Loucy (cell line): ENCODE results near the gene BLACAT1.
"Not testable (repeated sequence)": the region's sequence is repeated elsewhere in the genome, so short reads cannot be mapped to it uniquely, and the experiment has no call there.

Experiments used
- H2AFZ ChIP-seq: fragments of 200-600 bp; sonication (generic); 2 replicates; pipeline ENCODE4 v1.6.0; 2016; ENCODE audit warnings: antibody characterized with exemption, mild to moderate bottlenecking, low read length, moderate library complexity
- H3F3A ChIP-seq: fragments of 200-600 bp; 2 replicates; pipeline ENCODE4 v1.6.0; 2016; ENCODE audit warnings: antibody characterized with exemption, low read depth, mild to moderate bottlenecking
- H3K27me3 ChIP-seq: fragments of 200-600 bp; sonication (generic); 2 replicates; pipeline ENCODE4 v1.6.1; 2014; ENCODE audit warnings: low read length, mild to moderate bottlenecking; ENCODE audit not compliant: insufficient read depth, poor library complexity, severe bottlenecking
- H3K36me3 ChIP-seq: fragments of 200-600 bp; sonication (generic); 2 replicates; pipeline ENCODE4 v1.6.1; 2016; ENCODE audit warnings: low read length; ENCODE audit not compliant: insufficient read depth
- H3K4me1 ChIP-seq: fragments of 200-600 bp; sonication (generic); 2 replicates; pipeline ENCODE4 v1.5.1; 2014; ENCODE audit warnings: low read length, mild to moderate bottlenecking; ENCODE audit not compliant: insufficient read depth, poor library complexity, severe bottlenecking
- H3K4me2 ChIP-seq: fragments of 200-600 bp; sonication (generic); 2 replicates; pipeline ENCODE4 v1.6.0; 2014; ENCODE audit warnings: antibody characterized with exemption, low read length, low read depth, mild to moderate bottlenecking; ENCODE audit not compliant: poor library complexity, severe bottlenecking
- H3K4me3 ChIP-seq: fragments of 200-600 bp; sonication (generic); 2 replicates; pipeline ENCODE4 v1.5.1; 2014; ENCODE audit warnings: low read length, mild to moderate bottlenecking, mixed read lengths; ENCODE audit not compliant: poor library complexity, severe bottlenecking
- H3K79me2 ChIP-seq: fragments of 200-600 bp; sonication (generic); 2 replicates; pipeline ENCODE4 v1.6.1; 2014; ENCODE audit warnings: low read length; ENCODE audit not compliant: insufficient read depth
- H3K9ac ChIP-seq: fragments of 200-600 bp; sonication (generic); 2 replicates; pipeline ENCODE4 v1.6.0; 2014; ENCODE audit warnings: mild to moderate bottlenecking, low read depth, low read length, moderate library complexity; ENCODE audit not compliant: poor library complexity, severe bottlenecking
- H3K9me2 ChIP-seq: fragments of 200-600 bp; sonication (generic); replicated peaks from 2 replicates; pipeline ENCODE4 v1.6.1; 2016; ENCODE audit warnings: low read depth, low read length, mixed read lengths
- H3K9me3 ChIP-seq: fragments of 200-600 bp; sonication (generic); 2 replicates; pipeline ENCODE4 v1.6.1; 2014; ENCODE audit warnings: mild to moderate bottlenecking, antibody characterized with exemption, low read length, low read depth; ENCODE audit not compliant: insufficient read depth
- H4K20me1 ChIP-seq: fragments of 200-600 bp; sonication (generic); 2 replicates; pipeline ENCODE4 v1.6.0; 2014; ENCODE audit warnings: antibody characterized with exemption, low read length, mild to moderate bottlenecking; ENCODE audit not compliant: insufficient read depth, poor library complexity, severe bottlenecking
- EZH2phosphoT487 ChIP-seq: fragments of 200-600 bp; IDR thresholded peaks from 2 replicates; pipeline ENCODE4 v1.6.1; 2018; ENCODE audit warnings: antibody characterized with exemption, mild to moderate bottlenecking, moderate library complexity, borderline replicate concordance
- TF ChIP-seq, protein P1 (sequence below): fragments of 200-600 bp; sonication (generic); conservative IDR thresholded peaks from 2 replicates; pipeline ENCODE4 v1.5.1; 2014; ENCODE audit warnings: mild to moderate bottlenecking, antibody characterized with exemption, low read length

BLACAT1 gene

DNA sequence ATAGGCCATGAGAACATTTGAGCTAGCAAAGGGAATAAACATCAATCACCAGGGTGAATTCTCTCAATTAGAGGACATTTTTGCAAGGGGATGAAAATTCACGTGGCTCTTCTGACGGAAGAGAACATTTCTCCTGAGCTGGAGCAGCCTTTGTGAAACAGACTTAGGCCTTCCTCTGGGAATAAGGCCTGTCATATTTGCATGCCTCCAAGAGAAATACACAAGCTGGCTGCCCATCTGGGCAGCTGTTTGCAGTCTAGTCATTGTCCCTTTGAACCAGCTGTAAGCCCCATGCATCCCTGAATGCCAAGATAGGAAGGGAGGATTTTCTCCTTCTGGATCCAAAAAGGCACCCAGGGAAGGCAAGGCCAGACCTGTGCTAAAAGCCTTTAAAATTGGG lies 39.5 kb downstream of the BLACAT1 start:
- H3K9me2 ChIP-seq: no peaks in the 10 kb centered on the region
- H3K27me3 ChIP-seq: no peaks in the 10 kb centered on the region
- H3K79me2 ChIP-seq: no peaks in the 10 kb centered on the region

DNA sequence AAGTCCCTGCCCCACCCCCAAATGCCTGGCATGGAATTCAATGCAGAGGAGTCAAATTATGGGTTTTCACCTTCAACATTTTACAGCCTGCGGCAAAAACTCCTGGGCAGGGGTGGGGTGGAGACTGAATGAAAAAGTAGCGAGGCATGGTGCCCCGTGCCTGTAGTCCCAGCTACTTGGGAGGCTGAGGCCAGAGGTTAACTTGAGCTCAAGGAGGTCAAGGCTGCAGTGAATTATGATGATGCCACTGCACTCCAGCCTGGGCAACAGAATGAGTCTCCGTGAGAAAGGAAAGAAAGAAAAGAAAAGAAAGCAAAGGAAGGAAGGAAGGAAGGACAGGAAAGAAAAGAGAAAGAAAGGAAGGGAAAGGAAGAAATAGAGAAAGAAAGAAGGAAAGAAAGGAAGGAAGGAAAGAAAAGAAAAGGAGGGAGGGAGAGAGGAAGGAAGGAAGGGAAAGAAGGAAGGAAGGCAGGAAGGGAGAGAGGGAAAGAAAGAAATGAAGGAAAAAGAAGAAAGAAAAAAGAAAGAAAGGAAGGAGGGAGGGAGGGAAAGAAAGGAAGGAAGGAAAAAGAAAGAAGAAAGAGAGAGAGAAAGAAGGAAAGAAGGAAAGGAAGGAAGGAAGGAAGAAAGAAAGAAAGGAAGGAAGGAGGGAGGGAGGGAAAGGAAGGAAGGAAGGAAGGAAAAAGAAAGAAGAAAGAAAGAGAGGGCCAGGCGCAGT lies 45.1 kb downstream of the BLACAT1 start:
- Histone ChIP-seq H3K4me3 (no peak overlapping the region), H3K9me3 (no peaks in the 10 kb centered on the region), H4K20me1 (no peaks in the 10 kb centered on the region), H3K9ac (no peak overlapping the region), H3K9me2 (no peaks in the 10 kb centered on the region), H3K27me3 (no peaks in the 10 kb centered on the region), H3K36me3 (no peaks in the 10 kb centered on the region), H2AFZ (no peak overlapping the region), H3K79me2 (no peaks in the 10 kb centered on the region), H3F3A (no peaks in the 10 kb centered on the region), H3K4me2 (no peak overlapping the region), H3K4me1 (no peaks in the 10 kb centered on the region)
- no peak for TF ChIP-seq EZH2phosphoT487
- TF ChIP-seq, protein P1, sequence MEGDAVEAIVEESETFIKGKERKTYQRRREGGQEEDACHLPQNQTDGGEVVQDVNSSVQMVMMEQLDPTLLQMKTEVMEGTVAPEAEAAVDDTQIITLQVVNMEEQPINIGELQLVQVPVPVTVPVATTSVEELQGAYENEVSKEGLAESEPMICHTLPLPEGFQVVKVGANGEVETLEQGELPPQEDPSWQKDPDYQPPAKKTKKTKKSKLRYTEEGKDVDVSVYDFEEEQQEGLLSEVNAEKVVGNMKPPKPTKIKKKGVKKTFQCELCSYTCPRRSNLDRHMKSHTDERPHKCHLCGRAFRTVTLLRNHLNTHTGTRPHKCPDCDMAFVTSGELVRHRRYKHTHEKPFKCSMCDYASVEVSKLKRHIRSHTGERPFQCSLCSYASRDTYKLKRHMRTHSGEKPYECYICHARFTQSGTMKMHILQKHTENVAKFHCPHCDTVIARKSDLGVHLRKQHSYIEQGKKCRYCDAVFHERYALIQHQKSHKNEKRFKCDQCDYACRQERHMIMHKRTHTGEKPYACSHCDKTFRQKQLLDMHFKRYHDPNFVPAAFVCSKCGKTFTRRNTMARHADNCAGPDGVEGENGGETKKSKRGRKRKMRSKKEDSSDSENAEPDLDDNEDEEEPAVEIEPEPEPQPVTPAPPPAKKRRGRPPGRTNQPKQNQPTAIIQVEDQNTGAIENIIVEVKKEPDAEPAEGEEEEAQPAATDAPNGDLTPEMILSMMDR: no peak

More for the DNA sequence above, 39.5 kb downstream of the BLACAT1 start:
- Histone ChIP-seq H2AFZ (no peak overlapping the region), H4K20me1 (no peaks in the 10 kb centered on the region), H3F3A (no peaks in the 10 kb centered on the region), H3K4me2 (no peak overlapping the region), H3K4me3 (no peak overlapping the region), H3K9me3 (no peaks in the 10 kb centered on the region), H3K36me3 (no peaks in the 10 kb centered on the region), H3K9ac (no peak overlapping the region), H3K4me1 (no peaks in the 10 kb centered on the region)
- no peak for TF ChIP-seq EZH2phosphoT487
- TF ChIP-seq, protein P1: no peak

DNA sequence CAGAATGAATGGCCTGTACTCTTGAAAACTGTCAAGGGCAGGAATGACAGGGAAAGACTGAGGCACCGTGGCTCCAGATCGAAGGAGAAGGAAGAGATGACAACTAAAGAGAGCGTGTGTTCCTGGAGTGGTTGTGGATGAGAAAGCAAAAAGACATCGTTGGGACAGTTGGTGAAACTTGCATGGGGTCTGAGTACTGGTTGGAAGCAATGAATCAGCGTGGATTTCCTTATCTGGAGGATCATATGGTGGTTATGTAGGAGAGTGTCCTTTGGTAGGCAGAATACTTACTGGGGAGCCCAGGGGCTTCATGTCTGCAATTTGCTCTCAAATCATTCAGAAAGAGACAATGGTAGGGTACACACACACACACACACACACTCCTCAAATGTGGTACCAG lies 47.9 kb downstream of the BLACAT1 start:
- Histone ChIP-seq H3K9me3 (no peaks in the 10 kb centered on the region), H3F3A (no peaks in the 10 kb centered on the region), H4K20me1 (no peaks in the 10 kb centered on the region), H3K36me3 (no peaks in the 10 kb centered on the region), H3K9ac (no peak overlapping the region), H3K27me3 (no peaks in the 10 kb centered on the region), H3K4me1 (no peaks in the 10 kb centered on the region), H3K4me3 (no peak overlapping the region), H3K4me2 (no peak overlapping the region), H3K79me2 (no peaks in the 10 kb centered on the region), H3K9me2 (no peaks in the 10 kb centered on the region), H2AFZ (no peak overlapping the region)
- TF ChIP-seq, protein P1: no peak

DNA sequence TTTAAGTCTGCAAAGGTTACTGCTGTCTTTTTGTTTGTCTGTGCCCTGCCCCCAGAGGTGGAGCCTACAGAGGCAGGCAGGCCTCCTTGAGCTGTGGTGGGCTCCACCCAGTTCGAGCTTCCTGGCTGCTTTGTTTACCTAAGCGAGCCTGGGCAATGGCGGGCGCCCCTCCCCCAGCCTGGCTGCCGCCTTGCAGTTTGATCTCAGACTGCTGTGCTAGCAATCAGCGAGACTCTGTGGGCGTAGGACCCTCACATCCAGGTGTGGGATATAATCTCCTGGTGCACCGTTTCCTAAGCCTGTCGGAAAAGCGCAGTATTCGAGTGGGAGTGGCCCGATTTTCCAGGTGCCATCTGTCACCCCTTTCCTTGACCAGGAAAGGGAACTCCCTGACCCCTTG lies 49.6 kb downstream of the BLACAT1 start:
- not testable (repeated sequence) for H3K4me1 ChIP-seq, H3K36me3 ChIP-seq, H3K9me3 ChIP-seq, H3K79me2 ChIP-seq, H4K20me1 ChIP-seq, H3K9me2 ChIP-seq, H2AFZ ChIP-seq, H3F3A ChIP-seq, H3K4me3 ChIP-seq, H3K27me3 ChIP-seq, H3K4me2 ChIP-seq, H3K9ac ChIP-seq
